ENCODE results near the gene VAT1L.

Gene VAT1L

GRCh38 chr16:77781091-77781490, 7.3 kb upstream of the VAT1L start:
- TF ChIP-seq CTCF (IDR thresholded peaks at IDR 0.05; ENCODE audit: borderline replicate concordance, insufficient read depth, low read depth, low read length): no peak
- no peak overlapping the region for H3K4me3 ChIP-seq (ENCODE audit: low read depth, low read length)

GRCh38 chr16:77782694-77783093, 5.7 kb upstream of the VAT1L start:
- 0 out of 2 replicates have a peak, but pooled peaks have one; percentile 23 for TF ChIP-seq CTCF (IDR thresholded peaks at IDR 0.05; ENCODE audit: borderline replicate concordance, insufficient read depth, low read depth, low read length)
- H3K4me3 ChIP-seq (ENCODE audit: low read depth, low read length): no peak overlapping the region

GRCh38 chr16:77784441-77785372, 3.7 kb upstream of the VAT1L start:
- no peak overlapping the region for H3K4me3 ChIP-seq (ENCODE audit: low read depth, low read length)
- TF ChIP-seq CTCF (IDR thresholded peaks at IDR 0.05; ENCODE audit: borderline replicate concordance, insufficient read depth, low read depth, low read length): no peak

- no peak for TF ChIP-seq CTCF (IDR thresholded peaks at IDR 0.05; ENCODE audit: borderline replicate concordance, insufficient read depth, low read depth, low read length)
- no peak overlapping the region for H3K4me3 ChIP-seq (ENCODE audit: low read depth, low read length)
These were observed 3.0 kb upstream of the VAT1L start for GRCh38 chr16:77785373-77785764.

GRCh38 chr16:77786186-77786847, 2.0 kb upstream of the VAT1L start:
- no peak for TF ChIP-seq CTCF (IDR thresholded peaks at IDR 0.05; ENCODE audit: borderline replicate concordance, insufficient read depth, low read depth, low read length)
- no peak overlapping the region for H3K4me3 ChIP-seq (ENCODE audit: low read depth, low read length)

- no peak for TF ChIP-seq CTCF (IDR thresholded peaks at IDR 0.05; ENCODE audit: borderline replicate concordance, insufficient read depth, low read depth, low read length)
- no peak overlapping the region for H3K4me3 ChIP-seq (ENCODE audit: low read depth, low read length)
These were observed 912 bp upstream of the VAT1L start for GRCh38 chr16:77787452-77787851.

Data from GM12875 (cell line).